ENCODE measurements around the gene ADCY2. TPM values are rescaled to one million over a fixed set of nuclear protein-coding genes. Genes with fewer than 3 reads are reported as not detected.

ADCY2 gene
- polyA plus RNA-seq, 1 of the 3 experiments (the other 2 are of a cell fraction): not detected

GRCh38 chr5:7705736-7706135 lies 309.8 kb downstream of the ADCY2 start:
- H3F3A ChIP-seq (replicated peaks; ENCODE audit: insufficient read depth): no peaks in the 10 kb centered on the region
- peaks cover 8% of the 10 kb centered on the region; the same call in 1 of the 2 replicates for H3K27me3 ChIP-seq (ENCODE audit: insufficient read depth)
- DNase-seq: no peak
- no peak for TF ChIP-seq EZH2phosphoT487 (IDR thresholded peaks at IDR 0.05; ENCODE audit: borderline replicate concordance, low read depth)
- no peak for TF ChIP-seq GATA2 (CRISPR knock-in tag; IDR thresholded peaks at IDR 0.05)
- no peak for TF ChIP-seq TAF1 (IDR thresholded peaks at IDR 0.05; ENCODE audit: borderline replicate concordance, low read depth, low read length)
- TF ChIP-seq NFIC (IDR thresholded peaks at IDR 0.05; ENCODE audit: borderline replicate concordance): no peak
- no peak for TF ChIP-seq NRF1 (IDR thresholded peaks at IDR 0.05; ENCODE audit: low read depth, low read length)
- no peak for TF ChIP-seq JUND (IDR thresholded peaks at IDR 0.05)
- TF ChIP-seq FOSL2 (IDR thresholded peaks at IDR 0.05; ENCODE audit: borderline replicate concordance, low read depth): no peak
- TF ChIP-seq ELF1 (IDR thresholded peaks at IDR 0.05): no peak
- no peak for TF ChIP-seq USF1 (IDR thresholded peaks at IDR 0.05; ENCODE audit: borderline replicate concordance, low read depth)
- no peak for TF ChIP-seq CTCF (IDR thresholded peaks at IDR 0.05)
- no peak for TF ChIP-seq FOXJ3 (CRISPR knock-in tag; IDR thresholded peaks at IDR 0.05)
- no peak for TF ChIP-seq FOXM1 (IDR thresholded peaks at IDR 0.05; ENCODE audit: low read depth)
- TF ChIP-seq EP300 (IDR thresholded peaks at IDR 0.05; ENCODE audit: borderline replicate concordance in 1 of 2, low read depth in 1 of 2, low read length in 1 of 2): no peak
- TF ChIP-seq RXRA (IDR thresholded peaks at IDR 0.05; ENCODE audit: borderline replicate concordance, low read depth): no peak
- no peak for TF ChIP-seq MAX (IDR thresholded peaks at IDR 0.05; ENCODE audit: low read depth)
- TF ChIP-seq GABPA (IDR thresholded peaks at IDR 0.05; ENCODE audit: low read depth): no peak
- TF ChIP-seq MXI1 (IDR thresholded peaks at IDR 0.05; ENCODE audit: low read depth, low read length): no peak
- TF ChIP-seq SIN3A (IDR thresholded peaks at IDR 0.05; ENCODE audit: borderline replicate concordance, low read depth, low read length): no peak
- no peaks in the 10 kb centered on the region for H3K9me3 ChIP-seq
- H3K4me2 ChIP-seq: no peak overlapping the region
- no peaks in the 10 kb centered on the region for H3K79me2 ChIP-seq (ENCODE audit: insufficient read depth)
- H3K4me1 ChIP-seq (ENCODE audit: control insufficient read depth in 1 of 2, insufficient read depth in 2 of 2, low read depth in 1 of 2, low read length in 1 of 2): no peaks in the 10 kb centered on the region
- H3K9ac ChIP-seq: no peak overlapping the region
- no peaks in the 10 kb centered on the region for H3K9me2 ChIP-seq
- H4K20me1 ChIP-seq (ENCODE audit: insufficient read depth): no peaks in the 10 kb centered on the region
- H3K27ac ChIP-seq (ENCODE audit: low read depth in 2 of 2, low read length in 1 of 2): no peak overlapping the region
- no peak overlapping the region for H3K4me3 ChIP-seq (ENCODE audit: low read depth in 2 of 2, low read length in 1 of 2)
- 13% methylated on average over 6 of the region's 6 CpGs for WGBS (ENCODE audit: low lambda C conversion rate)
- CTCF ChIA-PET: no interaction called here
- POLR2A ChIA-PET: no interaction called here
- no peak overlapping the region for H2AFZ ChIP-seq (ENCODE audit: low read depth)
- H3K36me3 ChIP-seq (replicated peaks in 1 of 2; ENCODE audit: control insufficient read depth in 1 of 2, insufficient read depth in 2 of 2, low read length in 1 of 2): no peaks in the 10 kb centered on the region

Measured in SK-N-SH (cell line).